Lung (tissue), 12 donors: Measurements from ENCODE around the gene FBXL16. TPM values are rescaled to one million over a fixed set of nuclear protein-coding genes. Genes with fewer than 3 reads are reported as not detected.

Source experiments
- ATAC-seq: fragments of 200-7000 bp; cut with Tn5 transposase; one replicate; pipeline ENCODE4 v1.9.1; 2020; ENCODE audit warnings: moderate number of reproducible peaks; ENCODE audit not compliant: insufficient read depth, low FRiP score
- DNase-seq, 3 donors: peaks; one replicate each; pipeline ENCODE4 v3.0.0-alpha.2; 2013 to 2017
- H3K27ac ChIP-seq, 2 donors: one replicate each; pipeline ENCODE4 v1.5.1; 2013; ENCODE audit warnings: mild to moderate bottlenecking in 2 of 2, moderate library complexity in 2 of 2, control low read depth in 1 of 2, inconsistent platforms in 1 of 2, low read depth in 1 of 2, low read length in 1 of 2
- H3K27me3 ChIP-seq, 3 donors: one replicate each; pipeline ENCODE4 v1.5.1; 2013; ENCODE audit warnings: low read length in 2 of 3; ENCODE audit not compliant: control insufficient read depth in 3 of 3, insufficient read depth in 3 of 3
- H3K36me3 ChIP-seq, 4 donors: one replicate each; pipeline ENCODE4 v1.5.1; 2013; ENCODE audit warnings: low read length in 4 of 4, mild to moderate bottlenecking in 1 of 4, moderate library complexity in 1 of 4; ENCODE audit not compliant: control insufficient read depth in 4 of 4, insufficient read depth in 4 of 4
- H3K4me1 ChIP-seq, 5 donors: one replicate each; pipeline ENCODE4 v1.5.1; 2013; ENCODE audit warnings: low read length in 5 of 5, mild to moderate bottlenecking in 2 of 5, moderate library complexity in 1 of 5; ENCODE audit not compliant: control insufficient read depth in 5 of 5, insufficient read depth in 5 of 5
- H3K4me3 ChIP-seq: one replicate; pipeline ENCODE4 v1.5.1; 2013; ENCODE audit warnings: mild to moderate bottlenecking, control low read depth, moderate library complexity
- H3K9ac ChIP-seq, 2 donors: one replicate each; pipeline ENCODE4 v1.5.1; 2013; ENCODE audit warnings: low read length in 2 of 2, control low read depth in 1 of 2; ENCODE audit not compliant: insufficient read depth in 1 of 2
- H3K9me3 ChIP-seq, 4 donors: one replicate each; pipeline ENCODE4 v1.5.1; 2013; ENCODE audit warnings: low read length in 3 of 4, mild to moderate bottlenecking in 1 of 4, moderate library complexity in 1 of 4; ENCODE audit not compliant: control insufficient read depth in 4 of 4, insufficient read depth in 3 of 4
- WGBS, 2 donors: extraction: QIAGEN DNeasy Blood & Tissue Kit; methylation state at CpG; one replicate each; pipeline ENCODE4 v1.1.7; 2013; 5-methylcytosine and 5-hydroxymethylcytosine counted together
- polyA plus RNA-seq, 2 donors: library from polyadenylated mRNA; stranded (reverse); fragments of 200-250 nt; gene quantifications; one replicate each; pipeline ENCODE4 v1.2.1, GENCODE V29; 2013
- total RNA-seq, 2 donors: library from RNA; depleted of rRNA in 1 of 2; stranded (reverse); fragments of >200 nt in 1 of 2; gene quantifications; one replicate each; pipeline ENCODE4 v1.2.1, GENCODE V29; 2014 to 2021
- TF ChIP-seq, protein P1 (sequence below): IDR thresholded peaks from 2 replicates; pipeline ENCODE4 v1.5.1; 2012; ENCODE audit warnings: mild to moderate bottlenecking; ENCODE audit errors: control extremely low read depth, extremely low read depth
- donor health status: control.
- donor health status: control.
- donor health status: Bipolar disorder and iron deficiency.
- donor health status: healthy.
- donor health status: DM: yes; HTN: yes; CAD: no.

The FBXL16 gene
- total and polyA plus RNA-seq, 4 donors, result 0.14 to 7.4 (median 2.9) TPM

DNA sequence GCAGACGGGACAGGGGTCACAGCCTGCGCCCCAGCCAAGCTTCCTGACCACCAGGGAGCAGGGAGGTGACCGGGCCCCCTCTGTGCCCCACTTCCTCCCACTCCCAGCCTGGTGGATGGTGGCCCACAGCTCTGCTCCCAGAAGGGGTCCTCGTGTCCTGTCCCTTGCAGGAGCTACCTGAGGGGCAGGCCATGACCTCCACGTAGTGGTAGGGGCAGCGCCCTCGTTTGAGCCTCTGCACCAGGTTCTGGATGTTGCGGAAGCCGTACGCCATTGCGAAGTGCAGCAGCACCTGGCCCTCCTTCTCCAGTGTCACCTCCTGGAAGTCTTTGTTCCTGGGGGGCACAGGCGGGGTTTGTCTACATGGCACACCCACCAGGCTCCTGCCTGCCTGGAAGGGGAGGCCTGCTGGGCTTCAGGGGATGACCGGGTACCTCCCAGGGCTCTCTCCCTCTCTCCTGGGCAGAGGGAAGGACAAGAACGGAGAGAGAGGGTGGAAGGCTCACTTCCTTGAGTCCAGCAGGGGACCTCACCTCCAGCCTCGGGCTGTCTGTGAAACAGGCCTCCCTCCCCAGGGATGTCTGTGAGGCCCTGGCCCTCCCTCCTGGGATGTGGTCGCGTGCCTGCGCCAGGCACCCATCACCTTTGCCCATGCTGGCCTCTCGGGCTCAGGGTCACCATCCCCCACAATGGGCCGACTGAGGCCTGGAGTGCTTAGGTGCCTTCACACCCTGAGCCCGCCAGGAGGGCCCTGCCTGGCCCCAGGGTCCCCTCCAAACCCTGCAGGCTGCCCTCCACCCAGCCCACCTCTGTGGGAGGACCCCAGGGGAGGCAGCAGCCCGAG, 25.3 kb upstream of the FBXL16 start:
- Histone ChIP-seq H3K9me3 (no peaks in the 10 kb centered on the region), H3K27me3 (peaks cover 0 to 7% (median 4%) of the 10 kb centered on the region in 3 donors), H3K27ac (no peak overlapping the region), H3K9ac (no peak overlapping the region), H3K4me1 (peaks cover 0 to 9% (median 3%) of the 10 kb centered on the region in 5 donors), H3K4me3 (no peak overlapping the region), H3K36me3 (peaks cover 4 to 42% (median 9%) of the 10 kb centered on the region in 4 donors)
- TF ChIP-seq, protein P1, sequence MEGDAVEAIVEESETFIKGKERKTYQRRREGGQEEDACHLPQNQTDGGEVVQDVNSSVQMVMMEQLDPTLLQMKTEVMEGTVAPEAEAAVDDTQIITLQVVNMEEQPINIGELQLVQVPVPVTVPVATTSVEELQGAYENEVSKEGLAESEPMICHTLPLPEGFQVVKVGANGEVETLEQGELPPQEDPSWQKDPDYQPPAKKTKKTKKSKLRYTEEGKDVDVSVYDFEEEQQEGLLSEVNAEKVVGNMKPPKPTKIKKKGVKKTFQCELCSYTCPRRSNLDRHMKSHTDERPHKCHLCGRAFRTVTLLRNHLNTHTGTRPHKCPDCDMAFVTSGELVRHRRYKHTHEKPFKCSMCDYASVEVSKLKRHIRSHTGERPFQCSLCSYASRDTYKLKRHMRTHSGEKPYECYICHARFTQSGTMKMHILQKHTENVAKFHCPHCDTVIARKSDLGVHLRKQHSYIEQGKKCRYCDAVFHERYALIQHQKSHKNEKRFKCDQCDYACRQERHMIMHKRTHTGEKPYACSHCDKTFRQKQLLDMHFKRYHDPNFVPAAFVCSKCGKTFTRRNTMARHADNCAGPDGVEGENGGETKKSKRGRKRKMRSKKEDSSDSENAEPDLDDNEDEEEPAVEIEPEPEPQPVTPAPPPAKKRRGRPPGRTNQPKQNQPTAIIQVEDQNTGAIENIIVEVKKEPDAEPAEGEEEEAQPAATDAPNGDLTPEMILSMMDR, result no peak
- DNase-seq (no peak), ATAC-seq (no peak)
- WGBS, 2 donors, result 90 to 91% methylated on average over 22 of the region's 22 CpGs

GRCh38 chr16:729768-730665, 24.4 kb upstream of the FBXL16 start:
- ATAC-seq (no peak), DNase-seq (no peak)
- no peaks in the 10 kb centered on the region for H3K9me3 ChIP-seq
- peaks cover 0 to 9% (median 3%) of the 10 kb centered on the region in 5 donors for H3K4me1 ChIP-seq
- H3K27ac ChIP-seq, result no peak overlapping the region
- H3K9ac ChIP-seq, result no peak overlapping the region
- no peak overlapping the region for H3K4me3 ChIP-seq
- WGBS, 2 donors, result 93 to 94% methylated on average over 37 of the region's 37 CpGs
- TF ChIP-seq, protein P1, result no peak
- H3K27me3 ChIP-seq, result peaks cover 0 to 7% (median 4%) of the 10 kb centered on the region in 3 donors
- peaks cover 4 to 33% (median 8%) of the 10 kb centered on the region in 4 donors for H3K36me3 ChIP-seq

DNA sequence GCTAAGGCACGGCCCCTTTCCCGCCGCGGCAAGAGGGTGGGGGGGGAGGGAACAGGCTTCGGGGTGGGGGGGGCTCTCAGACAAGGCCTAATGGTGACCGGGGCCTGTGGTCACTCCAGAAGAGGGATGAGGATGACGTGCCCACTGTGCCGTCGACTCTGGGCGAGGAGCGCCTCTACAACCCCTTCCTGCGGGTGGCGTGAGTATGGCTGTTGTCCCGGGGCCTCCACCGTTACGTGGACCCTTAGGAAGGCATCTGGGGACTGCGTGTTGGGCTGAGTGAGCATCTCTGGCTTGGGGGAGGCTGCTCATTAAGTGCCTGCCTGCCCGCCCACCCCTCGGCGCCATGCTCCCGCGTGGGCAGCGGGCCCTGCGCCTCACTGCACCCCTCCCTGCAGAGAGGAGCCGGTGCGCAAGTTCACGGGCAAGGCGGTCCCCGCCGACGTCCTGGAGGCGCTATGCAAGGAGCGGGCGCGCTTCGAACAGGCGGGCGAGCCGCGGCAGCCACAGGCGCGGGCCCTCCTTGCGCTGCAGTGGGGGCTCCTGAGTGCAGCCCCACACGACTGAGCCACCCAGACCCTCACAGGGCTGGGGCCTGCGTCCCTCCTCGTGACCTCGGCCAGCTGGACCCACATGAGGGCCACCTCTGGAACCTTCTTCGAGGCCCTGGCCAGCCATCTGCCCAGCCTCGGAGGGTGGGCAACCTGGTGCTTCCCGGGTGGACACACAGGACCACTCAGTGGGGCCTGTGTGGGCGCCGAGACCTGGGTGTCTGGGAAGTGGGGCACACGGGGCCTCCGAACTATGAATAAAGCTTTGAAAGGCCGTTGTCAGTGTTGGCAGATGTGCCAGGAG, 23.5 kb upstream of the FBXL16 start:
- WGBS, 2 donors, result 57 to 75% methylated on average over 52 to 55 of the region's 55 CpGs
- Histone ChIP-seq H3K27me3 (peaks cover 0 to 7% (median 4%) of the 10 kb centered on the region in 3 donors), H3K36me3 (peaks cover 4 to 25% (median 6%) of the 10 kb centered on the region in 4 donors), H3K9ac (no peak overlapping the region), H3K4me1 (peaks cover 0 to 9% (median 3%) of the 10 kb centered on the region in 5 donors), H3K27ac (no peak overlapping the region), H3K4me3 (no peak overlapping the region), H3K9me3 (no peaks in the 10 kb centered on the region)
- TF ChIP-seq, protein P1, result no peak
- ATAC-seq (no peak), DNase-seq (no peak)
